UCSD-AML1 (cell line): ENCODE data around the gene RAD23A.

Experiments used
- DNase-seq: peaks from one replicate; lab custom pipeline; 2025; ENCODE audit not compliant: unreplicated experiment; lab: John Stamatoyannopoulos, UW

The RAD23A gene

DNA sequence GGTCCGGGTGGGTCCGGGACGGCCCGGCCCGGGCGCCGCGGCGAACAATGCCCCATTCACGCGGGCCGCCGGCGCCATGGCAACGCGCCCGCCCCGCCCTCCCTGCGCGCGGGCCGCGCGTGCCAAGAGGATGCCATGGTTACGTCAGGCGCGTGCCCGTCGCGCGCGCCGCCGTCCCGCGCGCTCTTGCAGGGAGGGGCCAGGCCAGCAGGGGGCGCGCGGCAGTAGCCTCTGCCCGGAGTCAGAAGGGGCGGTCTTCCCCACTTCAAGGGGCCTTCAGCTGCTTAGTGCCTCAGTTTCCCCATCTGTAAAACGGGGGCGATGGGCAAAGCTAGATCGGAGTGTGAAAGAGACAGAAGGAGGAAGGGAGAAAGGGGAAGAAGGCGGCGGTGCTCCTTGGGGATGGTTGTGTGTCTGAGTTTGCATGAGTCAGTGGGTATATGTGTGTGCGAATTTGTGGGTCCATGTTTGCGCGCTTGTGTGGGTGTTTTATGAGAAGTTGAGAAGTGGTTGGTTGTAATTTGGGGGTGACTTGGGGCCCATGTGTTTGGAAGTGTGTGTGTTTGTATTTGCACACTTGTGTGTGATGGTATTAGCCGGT lies 38.0 kb downstream of the RAD23A start:
- DNase-seq: peak; percentile 82

DNA sequence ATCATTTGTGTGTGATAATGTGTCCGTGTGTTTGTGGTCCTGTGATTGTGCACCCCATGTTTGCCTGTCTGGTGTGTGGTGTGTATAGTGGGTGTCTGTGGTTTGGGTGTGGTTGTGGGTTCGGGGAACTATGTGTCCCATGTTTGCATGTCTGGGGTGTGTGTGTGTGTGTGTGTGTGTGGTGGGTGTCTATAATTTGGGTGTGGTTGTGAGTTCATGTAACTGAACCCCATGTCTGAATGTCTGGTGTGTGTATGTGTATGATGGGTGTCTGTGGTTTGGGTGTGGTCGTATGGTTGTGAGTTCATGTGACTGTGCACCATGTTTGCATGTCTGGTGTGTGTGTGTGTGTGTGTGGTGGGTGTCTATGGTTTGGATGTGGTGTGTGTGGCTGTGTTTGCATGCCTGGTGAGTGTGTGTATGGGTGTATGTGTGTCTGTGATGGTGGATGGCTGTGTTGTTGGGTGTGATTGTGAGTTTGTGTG lies 38.5 kb downstream of the RAD23A start:
- no peak for DNase-seq

DNA sequence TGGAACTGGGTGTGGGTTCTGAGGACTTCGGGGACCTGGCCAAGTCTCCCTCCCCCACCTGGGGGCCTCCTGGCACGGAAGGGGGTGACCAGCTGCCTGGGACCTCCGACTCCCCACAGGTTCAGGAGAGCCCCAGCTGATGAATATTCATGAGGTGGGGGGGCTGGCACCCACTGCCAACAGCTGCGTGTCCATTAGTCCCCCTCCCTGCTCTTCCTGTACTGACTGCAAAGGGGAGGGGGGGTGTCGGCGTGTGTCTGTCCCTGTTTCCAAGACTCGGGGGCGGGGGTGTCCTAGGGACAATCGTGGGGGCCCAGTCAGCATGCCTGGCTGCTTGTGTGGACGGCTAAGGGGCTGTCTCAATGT lies 39.0 kb downstream of the RAD23A start:
- no peak for DNase-seq

DNA sequence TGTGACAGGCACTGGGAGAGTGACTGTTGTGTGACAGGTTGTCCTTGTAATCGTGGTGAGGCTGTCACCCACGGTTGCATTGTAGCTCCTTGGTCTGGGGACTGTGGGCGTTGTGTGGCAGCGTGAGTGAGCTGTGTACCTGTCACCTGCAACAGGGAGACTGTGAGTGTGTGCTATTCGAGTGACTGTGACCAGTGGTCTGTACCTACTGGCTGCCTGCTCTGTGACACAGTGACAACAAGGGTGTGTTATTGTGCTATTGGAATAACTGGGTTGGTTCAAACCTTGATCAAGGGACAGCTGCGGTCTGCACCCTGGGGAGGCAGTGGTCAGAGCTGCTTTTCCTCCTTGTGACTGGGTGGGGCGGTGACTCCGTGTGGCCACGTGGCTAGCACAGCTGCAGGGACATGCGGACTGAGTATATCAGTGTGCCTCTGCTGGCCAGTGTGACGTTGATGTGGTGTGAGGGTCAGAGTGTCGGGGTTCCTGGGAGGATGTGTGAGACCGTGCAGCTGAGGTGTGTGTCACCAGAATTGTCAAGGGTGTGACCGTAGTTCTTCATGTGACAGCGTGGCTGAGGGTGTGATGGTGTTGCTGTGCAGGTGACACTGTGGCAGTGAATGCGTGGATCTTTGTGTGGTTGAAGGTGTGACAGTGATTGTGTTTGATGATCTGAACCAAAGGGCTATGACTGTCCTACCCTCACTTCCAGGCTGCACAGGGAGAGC lies 39.6 kb downstream of the RAD23A start:
- no peak for DNase-seq

DNA sequence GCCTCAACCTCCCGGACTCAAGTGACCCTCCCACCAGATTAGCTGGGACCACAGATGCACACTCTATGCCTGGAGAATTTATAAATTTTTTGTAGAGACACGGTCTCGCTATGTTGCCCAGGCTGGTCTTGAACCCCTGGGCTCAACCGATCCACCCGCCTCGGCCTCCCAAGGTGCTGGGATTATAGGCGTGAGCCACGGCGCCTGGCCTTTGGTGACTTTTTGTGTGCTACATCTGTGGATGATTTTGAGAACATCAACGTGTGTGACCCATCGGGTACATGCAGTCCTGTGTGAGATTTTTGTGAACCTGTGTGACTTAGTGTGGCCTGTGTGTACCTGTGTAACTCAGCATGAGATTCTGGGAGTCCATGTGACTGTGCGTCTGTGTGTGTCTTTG lies 41.1 kb downstream of the RAD23A start:
- DNase-seq: no peak

DNA sequence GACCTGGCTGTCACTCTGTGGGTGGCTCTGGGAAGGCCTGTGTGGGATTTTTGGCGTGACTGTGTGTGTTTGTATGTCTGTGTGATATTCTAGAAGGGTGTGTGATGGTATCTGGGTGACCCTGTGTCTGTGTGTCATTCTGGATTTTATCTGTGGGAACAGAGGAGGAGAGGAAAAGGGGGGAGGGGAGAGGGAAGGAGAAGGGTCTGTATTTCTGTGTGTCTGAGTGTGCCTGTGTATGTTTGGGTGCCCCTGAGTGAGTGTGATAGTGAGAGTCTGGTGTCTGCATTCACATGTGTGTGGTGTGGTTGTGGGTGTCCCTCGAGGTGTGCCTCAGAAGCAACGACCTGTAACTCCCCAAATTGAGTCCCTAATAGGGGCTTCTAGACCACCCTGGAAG lies 41.5 kb downstream of the RAD23A start:
- DNase-seq: no peak

DNA sequence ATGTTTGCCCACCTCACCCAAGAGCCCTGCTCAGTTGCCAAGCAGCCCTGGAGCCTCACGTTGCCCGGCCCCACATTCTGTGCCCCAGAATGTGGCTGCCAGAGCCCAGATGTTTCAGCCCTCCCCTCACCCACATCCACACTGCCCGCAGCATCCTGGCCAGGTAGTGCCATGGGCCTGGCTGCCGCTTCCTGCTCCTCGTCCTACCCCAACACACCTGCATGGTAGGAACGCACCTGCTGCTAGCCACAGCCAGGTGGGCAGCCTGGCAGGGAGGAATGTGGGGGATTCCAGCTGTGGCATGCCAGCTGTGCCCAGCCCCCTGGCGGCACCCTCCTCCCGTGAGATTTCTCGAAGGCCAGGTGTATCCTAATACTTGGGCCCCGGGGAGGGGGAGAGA lies 42.1 kb downstream of the RAD23A start:
- no peak for DNase-seq

DNA sequence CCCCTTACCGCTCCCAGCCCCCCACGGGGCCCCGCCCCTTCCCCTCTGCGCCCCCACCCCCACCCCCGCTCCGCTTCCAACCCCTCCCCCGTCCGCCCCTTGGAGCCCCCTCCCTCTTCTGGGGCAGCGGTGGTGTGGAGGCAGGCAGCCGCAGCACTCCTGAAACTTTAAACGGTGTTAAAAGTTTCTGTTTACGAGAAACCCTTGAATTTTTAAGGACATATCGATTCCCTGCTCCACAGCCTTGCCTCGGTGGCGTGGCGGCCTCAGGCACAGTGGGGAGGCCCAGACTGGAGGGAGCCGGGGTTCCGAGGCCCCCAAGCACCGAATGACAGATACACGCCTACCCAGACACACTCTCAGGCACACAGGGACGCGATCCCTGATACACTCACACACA lies 44.8 kb downstream of the RAD23A start:
- no peak for DNase-seq

DNA sequence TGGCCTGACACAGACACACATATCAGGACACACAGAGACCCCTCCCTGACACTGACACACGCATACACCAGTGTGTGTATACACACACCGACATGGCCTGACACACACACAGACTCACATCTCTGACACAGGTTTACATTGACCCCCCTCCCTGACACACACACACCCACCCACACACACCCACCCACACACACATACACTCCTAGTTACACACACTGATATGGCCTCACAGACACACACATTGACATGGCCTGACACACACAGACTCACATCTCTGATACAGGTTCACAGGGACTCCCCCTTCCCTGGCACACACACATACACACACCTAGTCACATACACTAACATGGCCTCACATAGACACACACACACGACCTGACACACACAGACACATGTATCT lies 45.2 kb downstream of the RAD23A start:
- DNase-seq: no peak

DNA sequence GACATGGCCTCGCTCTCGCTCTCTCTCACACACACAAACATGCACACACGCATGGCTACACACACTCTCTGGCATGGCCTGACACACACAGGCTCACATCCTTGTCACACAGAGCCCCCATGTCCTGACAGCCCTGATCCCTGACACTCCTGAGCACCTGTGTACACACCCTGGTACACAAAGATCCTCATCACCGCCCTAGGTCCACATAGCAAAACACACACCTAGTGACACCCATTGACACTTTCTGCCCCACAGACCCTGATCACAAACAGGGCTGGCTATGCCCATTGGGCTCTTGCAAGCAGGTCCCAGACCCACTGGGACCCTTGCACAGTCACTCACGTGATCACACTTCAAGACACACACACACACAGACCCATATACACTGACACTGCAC lies 45.6 kb downstream of the RAD23A start:
- DNase-seq: no peak

DNA sequence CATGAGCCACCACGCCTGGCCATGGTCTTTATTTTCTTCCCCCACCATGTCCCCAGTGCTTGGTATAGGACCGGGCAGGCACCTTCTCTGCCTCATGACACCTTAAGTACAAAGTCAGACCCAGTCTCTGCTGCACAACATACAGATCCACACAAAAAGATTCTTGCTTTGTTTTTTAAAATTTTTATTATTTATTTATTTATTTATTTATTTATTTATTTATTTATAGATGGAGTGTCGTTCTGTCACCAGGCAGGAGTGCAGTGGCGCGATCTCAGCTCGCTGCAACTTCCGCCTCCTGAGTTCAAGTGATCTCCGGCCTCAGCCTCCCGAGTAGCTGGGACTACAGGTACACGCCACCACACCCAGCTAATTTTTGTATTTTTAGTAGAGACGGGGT lies 47.1 kb downstream of the RAD23A start:
- no peak for DNase-seq

DNA sequence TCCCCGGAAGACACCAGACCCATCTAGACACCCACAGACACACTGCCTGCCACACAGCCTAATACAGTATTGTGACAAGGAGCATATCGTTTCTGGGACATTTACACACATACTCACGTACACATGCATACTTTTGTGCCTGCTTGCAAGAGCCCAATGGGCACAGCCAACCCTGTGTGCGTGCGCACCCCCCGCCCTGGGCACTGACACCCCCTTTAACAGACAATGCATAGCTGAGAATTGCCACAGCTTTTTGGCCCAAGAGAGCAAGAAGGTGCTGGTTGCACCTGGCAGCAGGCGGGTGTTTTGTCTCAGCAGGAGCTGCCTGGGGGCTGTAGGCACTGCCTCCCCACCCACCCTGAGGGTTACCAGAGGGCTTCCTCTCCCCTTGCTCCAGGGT lies 47.9 kb downstream of the RAD23A start:
- DNase-seq: no peak

DNA sequence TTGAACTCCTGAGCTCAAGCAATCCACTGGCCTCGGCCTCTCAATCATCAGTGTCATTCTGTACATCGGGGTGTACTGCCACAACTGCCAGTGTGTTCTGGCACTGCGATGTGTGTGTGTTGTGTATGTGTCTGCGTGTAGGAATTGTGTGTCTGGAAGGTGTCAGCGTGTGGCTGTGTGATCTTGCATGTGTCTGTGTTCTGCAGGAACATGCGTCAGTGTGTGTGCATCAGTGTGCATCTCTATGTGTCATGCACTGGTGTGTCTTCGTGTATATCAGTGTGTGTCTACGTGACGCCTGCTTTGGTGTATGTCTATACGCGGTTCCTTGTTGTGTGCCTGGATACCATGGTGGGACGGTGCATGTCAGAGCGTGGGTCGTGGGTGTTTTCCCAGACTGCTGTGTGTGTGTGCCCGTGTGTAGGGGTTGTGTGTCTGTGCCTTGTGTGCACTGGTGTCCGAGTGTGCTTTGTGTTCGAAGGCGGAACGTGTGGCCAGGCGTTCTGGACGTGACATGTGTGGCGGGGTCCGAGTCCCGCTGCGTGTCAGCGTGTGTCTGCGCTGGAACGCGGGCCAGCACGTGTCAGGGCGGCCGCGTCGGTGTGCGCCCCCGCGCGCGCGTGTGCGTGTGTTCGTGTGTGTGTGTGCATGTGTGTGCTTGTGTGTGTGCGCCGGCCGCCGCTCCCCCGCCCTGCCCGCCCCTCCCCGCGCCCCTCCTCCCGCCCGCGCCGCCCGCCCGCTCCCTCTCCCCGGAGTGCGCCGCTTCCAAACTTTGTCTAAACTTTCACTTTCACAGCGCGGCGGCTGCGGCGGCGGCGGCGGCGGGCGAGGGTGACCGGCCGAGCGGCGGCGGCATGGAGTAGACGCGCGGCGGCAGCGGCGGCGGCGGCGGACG lies 49.3 kb downstream of the RAD23A start, which contains the start of gene NFIX:
TSS of gene NFIX (plus strand) at position 775 of the 895 bp plus-strand sequence. CDS start 363 bp downstream, outside the sequence.
- DNase-seq: peak; percentile 52

DNA sequence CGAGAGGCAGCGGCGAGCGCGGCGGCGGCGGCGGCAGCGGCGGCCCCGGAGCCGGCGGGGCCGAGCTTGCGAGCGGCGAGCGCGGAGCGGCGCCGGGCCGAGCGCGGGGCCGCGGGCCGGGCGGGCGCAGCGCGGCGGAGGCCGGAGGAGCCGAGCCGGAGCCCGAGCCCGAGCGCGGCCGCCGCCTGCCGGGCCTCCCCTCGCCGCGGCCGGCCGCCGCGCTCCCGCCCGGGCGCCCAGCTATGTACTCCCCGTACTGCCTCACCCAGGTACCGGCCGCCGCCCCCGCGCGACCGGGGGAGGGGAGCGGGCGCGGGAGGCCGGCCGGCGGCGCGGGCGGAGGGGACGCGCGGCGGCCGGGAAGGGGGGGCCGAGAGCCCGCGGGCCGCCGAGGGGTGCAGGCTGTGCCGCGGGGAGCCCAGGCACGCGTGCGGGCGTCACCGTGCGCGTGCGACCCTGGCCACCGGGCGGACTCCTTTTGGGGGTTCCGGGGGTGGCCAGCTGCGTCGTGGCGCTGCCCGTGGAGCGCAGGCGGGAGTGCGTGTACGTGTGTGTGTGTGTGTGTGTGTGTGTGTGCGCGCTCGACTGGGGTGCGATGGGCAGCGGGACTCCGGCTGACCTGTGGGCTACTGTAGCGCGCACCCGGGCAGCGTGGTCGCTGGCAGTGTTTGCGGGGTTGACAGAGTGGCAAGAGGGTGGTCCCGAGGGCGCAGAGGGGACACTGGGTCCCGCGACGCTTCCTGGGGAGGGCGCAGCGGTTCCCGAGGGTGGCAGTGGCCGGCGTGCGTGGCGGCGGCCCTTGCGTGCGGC lies 50.1 kb downstream of the RAD23A start:
- no peak for DNase-seq

DNA sequence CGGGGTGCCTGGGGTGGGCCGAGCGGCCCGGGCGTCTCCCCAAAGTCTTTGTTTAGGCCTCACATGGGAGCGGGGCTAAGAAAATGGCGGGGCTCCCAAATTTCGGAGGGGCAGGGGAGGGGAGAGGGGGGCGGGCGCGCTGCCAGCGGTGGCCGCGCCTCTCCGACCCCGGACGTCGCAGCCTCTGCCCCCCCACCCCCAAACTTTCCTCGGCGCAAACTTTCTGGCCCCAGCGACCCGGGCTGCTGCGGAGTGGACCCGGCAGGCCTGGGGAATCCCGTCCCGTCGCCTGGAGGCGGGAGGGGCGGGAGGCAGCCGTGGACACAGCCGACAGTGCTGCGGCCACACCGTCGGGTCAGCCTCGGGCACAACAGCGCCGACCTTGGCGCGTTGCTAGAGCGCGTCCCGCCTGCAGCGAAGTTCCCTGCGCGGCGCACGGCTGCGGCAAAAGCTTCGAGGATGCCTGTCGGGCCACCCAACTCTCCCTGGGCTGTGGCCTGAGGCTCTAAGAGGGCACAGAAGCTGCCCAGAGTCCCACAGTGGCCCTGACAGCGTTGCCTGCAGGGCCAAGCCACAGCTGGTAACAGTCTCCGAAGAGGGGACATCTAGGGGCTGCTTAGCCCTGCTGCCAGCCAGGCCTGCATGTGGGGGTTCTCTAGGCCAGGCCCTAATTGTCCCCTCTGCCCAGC lies 50.9 kb downstream of the RAD23A start:
- no peak for DNase-seq

DNA sequence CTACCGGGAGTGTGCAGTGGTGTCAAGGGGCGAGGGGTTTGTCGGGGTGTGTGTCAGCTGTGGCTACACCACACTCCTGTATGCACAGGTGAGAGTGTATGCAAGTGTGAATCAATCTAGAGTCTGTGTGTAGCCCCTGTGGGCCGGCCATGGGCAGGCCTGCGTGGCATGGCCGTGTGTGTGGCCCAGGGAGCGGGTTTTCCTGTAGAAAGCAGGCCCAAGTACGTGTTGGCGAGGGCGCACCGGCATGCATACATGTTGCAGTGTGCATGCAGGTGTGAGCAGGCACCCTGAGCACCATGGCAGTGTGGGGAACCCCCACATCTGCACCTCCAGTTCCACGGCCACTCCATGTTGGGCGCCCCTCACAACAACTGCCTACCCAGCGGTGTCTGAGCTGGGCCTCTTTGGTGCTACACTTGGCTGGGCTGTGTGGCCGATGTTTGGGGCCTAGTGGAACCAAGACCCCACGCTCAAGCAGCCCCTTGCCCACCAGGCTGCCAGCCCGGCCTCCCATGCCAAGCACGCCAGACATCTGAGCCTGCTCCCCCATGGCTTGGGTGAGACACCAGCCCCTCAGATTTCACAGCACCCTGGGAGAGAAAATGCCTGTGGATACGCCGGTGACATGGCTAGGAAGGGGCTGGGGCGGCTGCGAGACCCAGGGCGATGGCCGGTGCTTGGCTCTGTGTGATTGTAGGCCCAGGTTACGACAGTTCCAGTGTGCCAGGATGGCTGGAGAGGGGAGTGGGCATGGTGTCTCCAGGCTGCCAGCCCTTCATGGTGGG lies 51.7 kb downstream of the RAD23A start:
- no peak for DNase-seq

DNA sequence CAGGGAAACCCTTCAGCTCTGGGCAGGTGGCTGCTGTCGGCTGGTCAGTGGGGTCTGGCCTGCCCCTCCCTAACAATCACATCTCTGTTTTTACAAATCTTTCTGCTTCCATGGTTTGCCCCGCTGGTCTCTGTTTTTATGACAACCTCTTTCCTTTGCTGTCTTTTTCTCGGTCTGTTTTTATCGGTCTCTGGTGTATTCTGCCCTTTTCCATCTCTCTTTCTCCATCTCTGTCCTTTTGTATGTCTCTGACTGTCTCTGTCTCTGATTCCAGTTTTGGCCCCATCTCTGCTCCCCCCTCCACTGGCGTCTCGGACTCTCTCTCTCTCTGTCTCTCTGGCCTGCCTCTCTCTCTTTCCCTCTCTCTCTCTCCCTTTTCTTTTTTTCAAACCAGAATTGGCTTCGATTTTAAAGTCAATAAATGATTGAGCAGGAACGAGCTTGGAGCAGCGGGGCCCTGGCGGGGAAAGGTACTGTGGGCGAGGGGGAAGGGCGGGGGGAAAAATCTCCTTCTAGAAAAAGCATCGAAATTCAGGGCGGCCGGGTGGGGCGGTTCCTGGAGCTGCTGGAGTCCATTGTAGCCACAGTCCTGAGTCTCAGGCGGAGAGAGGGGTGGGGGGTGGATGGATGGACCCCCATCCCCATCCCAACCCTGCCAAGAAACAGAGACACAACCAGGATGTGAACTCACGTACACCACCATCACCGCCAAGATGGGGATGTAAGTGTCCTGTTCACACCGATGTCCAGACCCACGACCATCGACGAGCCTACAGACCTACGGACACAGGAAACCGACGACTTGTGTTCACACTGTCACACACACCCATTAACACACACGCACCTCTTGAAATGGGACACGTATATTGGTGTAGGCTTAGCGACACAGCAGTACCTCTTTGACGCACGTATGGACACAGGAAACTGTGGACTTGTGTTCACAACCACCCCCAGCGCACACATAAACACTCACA lies 52.6 kb downstream of the RAD23A start:
- no peak for DNase-seq

DNA sequence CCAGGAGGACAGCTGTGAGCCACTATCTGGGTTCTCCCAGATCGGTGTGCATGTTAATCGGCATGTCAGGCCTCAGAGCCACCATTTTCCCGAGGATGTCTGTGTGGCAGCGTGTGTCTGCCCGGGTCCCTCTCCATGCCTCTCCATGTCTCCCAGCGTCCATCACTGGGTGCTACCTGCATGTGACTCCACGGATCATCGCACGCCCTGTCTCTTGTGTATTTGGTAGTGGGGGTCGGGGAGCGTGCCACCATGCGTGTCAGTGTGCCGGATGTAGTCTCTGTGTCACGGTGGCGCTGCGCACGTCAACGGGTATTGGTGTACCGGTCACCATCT lies 55.5 kb downstream of the RAD23A start:
- DNase-seq: no peak
